GM12878 (cell line): ENCODE results near the gene IRF2BPL.
"Not testable (repeated sequence)": the region's sequence is repeated elsewhere in the genome, so short reads cannot be mapped to it uniquely, and the experiment has no call there.

Source experiments
- FOS ChIP-seq: IDR thresholded peaks from 3 replicates; pipeline ENCODE4 v1.6.1; 2011; ENCODE audit warnings: borderline replicate concordance; ENCODE audit not compliant: insufficient read length; ENCODE audit errors: extremely low read depth
- ZSCAN29 ChIP-seq: fragments of 450-650 bp; IDR thresholded peaks from 2 replicates; pipeline ENCODE4 v1.6.1; 2017; ENCODE audit warnings: mild to moderate bottlenecking, moderate library complexity
- TF ChIP-seq, protein P1 (sequence below), 3 experiments: IDR thresholded peaks in 2 of 3; conservative IDR thresholded peaks in 1 of 3; 2 replicates each; pipeline ENCODE4 v1.5.1; 2011; ENCODE audit warnings: low read depth in 3 of 3, low read length in 3 of 3, mild to moderate bottlenecking in 3 of 3, control low read depth in 2 of 3, moderate library complexity in 2 of 3, inconsistent platforms in 1 of 3, mixed read lengths in 1 of 3; ENCODE audit not compliant: control insufficient read depth in 2 of 3, insufficient read depth in 1 of 3; ENCODE audit errors: extremely low read depth in 1 of 3

DNA sequence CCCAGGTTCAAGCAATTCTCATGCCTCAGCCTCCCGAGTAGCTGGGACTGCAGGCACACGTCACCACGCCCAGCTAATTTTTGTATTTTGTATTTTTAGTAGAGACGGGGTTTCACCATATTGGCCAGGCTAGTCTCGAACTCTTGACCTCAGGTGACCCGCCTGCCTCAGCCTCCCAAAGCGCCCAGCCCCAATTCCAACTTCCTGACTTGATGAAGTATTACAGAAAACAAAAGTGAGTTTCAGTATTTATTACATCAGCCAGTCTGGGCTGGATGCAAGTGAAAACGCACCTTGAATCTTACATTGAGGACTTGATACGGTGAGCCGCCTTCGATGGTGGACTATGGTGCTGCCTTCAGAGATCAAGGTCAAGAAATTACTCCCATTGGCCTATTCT, 7.1 kb downstream of the IRF2BPL start:
- TF ChIP-seq, protein P1, sequence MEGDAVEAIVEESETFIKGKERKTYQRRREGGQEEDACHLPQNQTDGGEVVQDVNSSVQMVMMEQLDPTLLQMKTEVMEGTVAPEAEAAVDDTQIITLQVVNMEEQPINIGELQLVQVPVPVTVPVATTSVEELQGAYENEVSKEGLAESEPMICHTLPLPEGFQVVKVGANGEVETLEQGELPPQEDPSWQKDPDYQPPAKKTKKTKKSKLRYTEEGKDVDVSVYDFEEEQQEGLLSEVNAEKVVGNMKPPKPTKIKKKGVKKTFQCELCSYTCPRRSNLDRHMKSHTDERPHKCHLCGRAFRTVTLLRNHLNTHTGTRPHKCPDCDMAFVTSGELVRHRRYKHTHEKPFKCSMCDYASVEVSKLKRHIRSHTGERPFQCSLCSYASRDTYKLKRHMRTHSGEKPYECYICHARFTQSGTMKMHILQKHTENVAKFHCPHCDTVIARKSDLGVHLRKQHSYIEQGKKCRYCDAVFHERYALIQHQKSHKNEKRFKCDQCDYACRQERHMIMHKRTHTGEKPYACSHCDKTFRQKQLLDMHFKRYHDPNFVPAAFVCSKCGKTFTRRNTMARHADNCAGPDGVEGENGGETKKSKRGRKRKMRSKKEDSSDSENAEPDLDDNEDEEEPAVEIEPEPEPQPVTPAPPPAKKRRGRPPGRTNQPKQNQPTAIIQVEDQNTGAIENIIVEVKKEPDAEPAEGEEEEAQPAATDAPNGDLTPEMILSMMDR (IDR thresholded peaks at IDR 0.05 in 2 of 3, conservative IDR thresholded peaks at IDR 0.05 in 1 of 3; ENCODE audit: control insufficient read depth in 2 of 3, extremely low read depth in 1 of 3, insufficient read depth in 1 of 3, low read depth in 3 of 3, low read length in 3 of 3) = not testable (repeated sequence)
- TF ChIP-seq FOS, ZSCAN29: not testable (repeated sequence)
